Adrenal gland (tissue), 5 donors: ENCODE data around the gene YIPF6.

ENCODE experiments used
- CTCF ChIP-seq, 6 experiments: fragments of 450-650 bp in 4 of 6; fragments of 200-600 bp in 2 of 6; sonication (generic) in 1 of 6; IDR thresholded peaks; 1 replicate in 5 of 6; 2 replicates in 1 of 6; pipeline versions ENCODE4 v1.5.1 to v1.8.0; 2016 to 2021; ENCODE audit warnings: antibody characterized with exemption in 6 of 6, mild to moderate bottlenecking in 2 of 6, moderate library complexity in 1 of 6
- POLR2A ChIP-seq, 2 donors: fragments of 450-650 bp; IDR thresholded peaks; one replicate each; pipeline ENCODE4 v1.6.1; 2017; ENCODE audit warnings: antibody characterized with exemption in 2 of 2, mild to moderate bottlenecking in 2 of 2, moderate library complexity in 1 of 2
- donor health status: DM: no; HTN: no; CAD: no.

GRCh38 chrX:68461093-68461492 is 37.8 kb upstream of the YIPF6 start:
- TF ChIP-seq CTCF (IDR thresholded peaks at IDR 0.05) = no peak
- no peak for TF ChIP-seq POLR2A (IDR thresholded peaks at IDR 0.05)
